Breast epithelium (tissue), 4 donors: ENCODE results near the gene RAD21L1. TPM values are rescaled to one million over a fixed set of nuclear protein-coding genes. Genes with fewer than 3 reads are reported as not detected.

Experiments
- DNase-seq, 2 donors: peaks; one replicate each; pipeline ENCODE4 v3.0.0-alpha.2; 2019; ENCODE audit warnings: low spot score in 2 of 2
- H3K27ac ChIP-seq, 2 donors: fragments of 200-600 bp; sonication (generic) in 1 of 2; one replicate each; pipeline ENCODE4 v1.5.1; 2016 to 2019; ENCODE audit warnings: mild to moderate bottlenecking in 1 of 2
- H3K27me3 ChIP-seq, 2 donors: fragments of 200-600 bp; sonication (generic) in 1 of 2; one replicate each; pipeline versions ENCODE4 v1.5.1 to v1.6.0; 2017 to 2019; ENCODE audit warnings: control low read depth in 1 of 2, mild to moderate bottlenecking in 1 of 2
- H3K36me3 ChIP-seq: fragments of 200-600 bp; one replicate; pipeline ENCODE4 v1.5.1; 2019
- H3K4me1 ChIP-seq, 2 donors: fragments of 200-600 bp; sonication (generic); one replicate each; pipeline ENCODE4 v1.5.1; 2016 to 2019; ENCODE audit warnings: control low read depth in 1 of 2
- H3K4me3 ChIP-seq, 3 donors: fragments of 200-600 bp; sonication (generic); 1 replicate in 2 of 3; 2 replicates in 1 of 3; pipeline ENCODE4 v1.5.1; 2016 to 2019; ENCODE audit warnings: mild to moderate bottlenecking in 3 of 3, moderate library complexity in 2 of 3
- H3K9me3 ChIP-seq, 2 donors: fragments of 200-600 bp; sonication (generic) in 1 of 2; one replicate each; pipeline ENCODE4 v1.5.1; 2016 to 2019; ENCODE audit warnings: control low read depth in 1 of 2
- CTCF ChIP-seq, 3 donors: fragments of 450-650 bp; IDR thresholded peaks; one replicate each; pipeline ENCODE4 v1.5.1; 2016 to 2017; ENCODE audit warnings: antibody characterized with exemption in 3 of 3, mild to moderate bottlenecking in 3 of 3, moderate library complexity in 3 of 3
- POLR2A ChIP-seq: fragments of 450-650 bp; IDR thresholded peaks from one replicate; pipeline ENCODE4 v1.6.1; 2016; ENCODE audit warnings: antibody characterized with exemption, mild to moderate bottlenecking, moderate library complexity
- POLR2AphosphoS5 ChIP-seq, 3 donors: sonication (generic); formaldehyde crosslinking; IDR thresholded peaks; one replicate each; pipeline ENCODE4 v1.6.1; 2017; ENCODE audit warnings: antibody characterized with exemption in 3 of 3
- intact Hi-C: fragments of 100-400 bp; cut with DNase I; formaldehyde crosslinking; loops from one replicate; pipeline ENCODE4 v1.15.1; 2023; ENCODE audit warnings: low total_unique reads
- total RNA-seq, 3 donors: library from RNA; depleted of rRNA; stranded (reverse); fragments of >200 nt; gene quantifications; one replicate each; pipeline ENCODE4 v1.1.0, GENCODE V29; 2016

RAD21L1 gene
- total RNA-seq, 3 donors from 2014 or later, result not detected

DNA sequence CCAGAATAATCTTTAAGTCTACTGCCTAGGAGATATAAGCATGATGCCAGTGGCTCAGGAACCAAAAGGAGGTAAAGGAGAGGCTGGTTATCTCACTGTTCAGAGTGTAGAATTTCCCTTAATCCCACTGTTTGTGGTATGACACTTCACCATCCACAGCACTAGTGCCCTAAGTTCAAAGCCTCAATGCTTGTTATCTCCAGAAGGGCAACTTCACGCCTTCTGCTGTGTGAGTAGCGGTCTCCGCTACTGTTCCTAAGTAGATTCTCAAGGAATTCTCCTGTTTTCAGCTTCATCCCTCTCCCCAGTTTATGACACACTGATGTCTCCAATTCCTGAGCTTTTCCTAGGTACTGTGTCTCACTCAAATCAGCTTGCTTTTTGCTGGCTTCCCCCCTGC, 26.6 kb downstream of the RAD21L1 start:
- no peak overlapping the region for H3K27ac ChIP-seq
- DNase-seq, result no peak
- H3K36me3 ChIP-seq, result no peaks in the 10 kb centered on the region
- TF ChIP-seq POLR2A, result no peak
- TF ChIP-seq CTCF (IDR thresholded peaks at IDR 0.05), result no peak
- no peak for TF ChIP-seq POLR2AphosphoS5 (IDR thresholded peaks at IDR 0.05)
- no peaks in the 10 kb centered on the region for H3K4me1 ChIP-seq
- peaks cover 0 to 4% of the 10 kb centered on the region in 2 donors for H3K27me3 ChIP-seq
- H3K9me3 ChIP-seq, result no peaks in the 10 kb centered on the region
- H3K4me3 ChIP-seq, result no peak overlapping the region
- intact Hi-C loops, result loop anchor here (10.0 kb wide), 1 partner anchor 372 kb away; the partner anchor contains the start of gene SIRPB1

GRCh38 chr20:1254254-1254653, 28.4 kb downstream of the RAD21L1 start:
- H3K36me3 ChIP-seq, result no peaks in the 10 kb centered on the region
- H3K9me3 ChIP-seq, result no peaks in the 10 kb centered on the region
- peaks cover 0 to 4% of the 10 kb centered on the region in 2 donors for H3K27me3 ChIP-seq
- H3K27ac ChIP-seq, result no peak overlapping the region
- intact Hi-C loops, result loop anchor here (10.0 kb wide), 1 partner anchor 371 kb away; the partner anchor contains the start of gene SIRPB1
- TF ChIP-seq POLR2A (no peak), POLR2AphosphoS5 (IDR thresholded peaks at IDR 0.05) (no peak)
- no peak overlapping the region for H3K4me3 ChIP-seq
- H3K4me1 ChIP-seq, result no peaks in the 10 kb centered on the region
- DNase-seq, result no peak

DNA sequence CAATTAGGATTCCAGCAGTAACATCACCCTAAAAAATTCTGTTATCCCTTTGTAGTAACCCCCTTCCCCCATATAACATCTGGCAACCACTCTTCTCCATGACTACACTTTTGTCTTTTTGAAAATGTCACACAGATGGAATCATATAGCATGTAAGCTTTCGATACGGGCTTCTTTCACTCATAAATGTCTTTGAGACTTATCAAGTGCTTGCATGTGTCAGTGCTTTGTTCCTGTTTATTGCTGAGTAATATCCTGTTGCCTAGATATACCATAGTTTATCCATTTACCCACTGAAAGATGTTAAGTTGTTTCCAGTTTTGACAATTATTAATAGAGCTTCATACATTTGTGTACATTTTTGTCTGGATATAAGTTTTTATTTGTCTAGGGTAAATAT, 29.8 kb downstream of the RAD21L1 start:
- Histone ChIP-seq H3K36me3 (no peaks in the 10 kb centered on the region), H3K27ac (no peak overlapping the region), H3K27me3 (peaks cover 0 to 4% of the 10 kb centered on the region in 2 donors), H3K4me1 (no peaks in the 10 kb centered on the region), H3K9me3 (no peaks in the 10 kb centered on the region), H3K4me3 (no peak overlapping the region)
- DNase-seq, result no peak
- intact Hi-C loops, result loop anchor here (10.0 kb wide), 1 partner anchor 369 kb away; the partner anchor contains the start of gene SIRPB1
- TF ChIP-seq POLR2A (no peak), CTCF (IDR thresholded peaks at IDR 0.05) (no peak), POLR2AphosphoS5 (IDR thresholded peaks at IDR 0.05) (no peak)

GRCh38 chr20:1263853-1264252, 38.0 kb downstream of the RAD21L1 start:
- TF ChIP-seq POLR2AphosphoS5 (IDR thresholded peaks at IDR 0.05) (no peak), CTCF (IDR thresholded peaks at IDR 0.05) (no peak), POLR2A (no peak)
- H3K27me3 ChIP-seq, result no peaks in the 10 kb centered on the region
- no peak overlapping the region for H3K4me3 ChIP-seq
- no peak overlapping the region for H3K27ac ChIP-seq
- DNase-seq, result no peak
- H3K4me1 ChIP-seq, result no peaks in the 10 kb centered on the region
- H3K9me3 ChIP-seq, result no peaks in the 10 kb centered on the region
- H3K36me3 ChIP-seq, result no peaks in the 10 kb centered on the region
- intact Hi-C loops, result no loop called here

- no peaks in the 10 kb centered on the region for H3K27me3 ChIP-seq
- no peak for DNase-seq
- H3K4me1 ChIP-seq, result no peaks in the 10 kb centered on the region
- TF ChIP-seq POLR2AphosphoS5 (IDR thresholded peaks at IDR 0.05) (no peak), CTCF (IDR thresholded peaks at IDR 0.05) (no peak), POLR2A (no peak)
- no peak overlapping the region for H3K4me3 ChIP-seq
- no peaks in the 10 kb centered on the region for H3K9me3 ChIP-seq
- H3K36me3 ChIP-seq, result no peaks in the 10 kb centered on the region
- no peak overlapping the region for H3K27ac ChIP-seq
- intact Hi-C loops, result no loop called here
Observed at GRCh38 chr20:1264727-1265126, 38.9 kb downstream of the RAD21L1 start.
